Fibroblast of lung (primary cell): ENCODE data around the gene PRR7.

Experiments used
- EZH2 ChIP-seq: IDR thresholded peaks from 2 replicates; pipeline ENCODE4 v1.5.1; 2012; ENCODE audit warnings: low read length, control low read depth, mild to moderate bottlenecking; ENCODE audit errors: missing control alignments
- TF ChIP-seq, protein P1 (sequence below), 2 donors: IDR thresholded peaks in 1 of 2; conservative IDR thresholded peaks in 1 of 2; 1 replicate in 1 of 2; 2 replicates in 1 of 2; pipeline ENCODE4 v1.5.1; 2011 to 2012; ENCODE audit warnings: low read length in 2 of 2, control low read depth in 1 of 2, inconsistent platforms in 1 of 2, low read depth in 1 of 2, mild to moderate bottlenecking in 1 of 2

DNA sequence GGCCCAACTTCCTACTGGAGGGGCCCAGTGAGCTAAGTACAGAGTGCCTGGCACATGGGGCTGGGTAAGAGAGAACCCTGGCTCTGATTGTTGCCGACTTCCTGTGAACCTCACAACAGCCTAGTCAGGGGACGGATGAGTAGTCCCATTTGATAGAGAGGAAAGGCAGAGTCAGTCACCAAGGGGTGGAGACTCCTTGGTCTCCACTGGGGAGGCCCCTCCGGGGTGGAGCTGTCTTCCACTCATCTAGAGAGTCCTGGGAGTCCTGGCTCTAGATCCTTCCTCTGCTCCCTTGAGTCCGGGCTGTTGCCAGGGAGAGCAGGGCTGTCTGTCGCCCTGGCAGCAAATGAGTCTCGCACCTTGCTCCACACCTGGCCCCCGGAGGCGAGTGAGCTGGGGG, 12.2 kb upstream of the PRR7 start:
- TF ChIP-seq, protein P1, sequence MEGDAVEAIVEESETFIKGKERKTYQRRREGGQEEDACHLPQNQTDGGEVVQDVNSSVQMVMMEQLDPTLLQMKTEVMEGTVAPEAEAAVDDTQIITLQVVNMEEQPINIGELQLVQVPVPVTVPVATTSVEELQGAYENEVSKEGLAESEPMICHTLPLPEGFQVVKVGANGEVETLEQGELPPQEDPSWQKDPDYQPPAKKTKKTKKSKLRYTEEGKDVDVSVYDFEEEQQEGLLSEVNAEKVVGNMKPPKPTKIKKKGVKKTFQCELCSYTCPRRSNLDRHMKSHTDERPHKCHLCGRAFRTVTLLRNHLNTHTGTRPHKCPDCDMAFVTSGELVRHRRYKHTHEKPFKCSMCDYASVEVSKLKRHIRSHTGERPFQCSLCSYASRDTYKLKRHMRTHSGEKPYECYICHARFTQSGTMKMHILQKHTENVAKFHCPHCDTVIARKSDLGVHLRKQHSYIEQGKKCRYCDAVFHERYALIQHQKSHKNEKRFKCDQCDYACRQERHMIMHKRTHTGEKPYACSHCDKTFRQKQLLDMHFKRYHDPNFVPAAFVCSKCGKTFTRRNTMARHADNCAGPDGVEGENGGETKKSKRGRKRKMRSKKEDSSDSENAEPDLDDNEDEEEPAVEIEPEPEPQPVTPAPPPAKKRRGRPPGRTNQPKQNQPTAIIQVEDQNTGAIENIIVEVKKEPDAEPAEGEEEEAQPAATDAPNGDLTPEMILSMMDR (conservative IDR thresholded peaks at IDR 0.05 in 1 of 2, IDR thresholded peaks at IDR 0.05 in 1 of 2; ENCODE audit: low read depth in 1 of 2, low read length in 2 of 2): no peak
- TF ChIP-seq EZH2: no peak
